ENCODE results near the gene ANKH.

The ANKH gene

DNA sequence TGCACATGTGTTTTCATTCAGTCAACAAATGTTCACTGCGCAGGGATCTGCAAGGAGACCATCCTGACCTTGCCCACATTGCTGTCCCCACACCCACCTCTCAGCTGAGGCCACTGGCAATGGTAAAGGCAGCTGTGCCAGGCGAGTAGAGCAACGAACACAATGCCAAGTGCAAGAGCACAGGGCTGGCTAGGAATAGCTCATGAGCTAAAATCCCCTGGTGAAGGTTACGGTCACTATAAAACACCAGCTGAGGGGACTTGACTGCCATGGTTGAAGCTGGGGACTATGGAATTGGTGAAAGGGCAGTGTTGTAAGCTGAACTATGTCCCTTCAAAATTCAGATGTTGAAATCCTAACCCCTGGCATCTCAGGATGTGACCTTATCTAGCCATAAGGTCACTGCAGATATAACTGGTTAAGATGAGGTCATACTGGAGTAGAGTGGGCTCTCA lies 111.0 kb downstream of the ANKH start:
- Histone ChIP-seq H3F3A (ENCODE audit: low read depth) (no peaks in the 10 kb centered on the region), H3K4me1 (ENCODE audit: insufficient read depth, low read length, poor library complexity, severe bottlenecking) (no peaks in the 10 kb centered on the region), H3K9ac (ENCODE audit: low read depth, low read length, poor library complexity, severe bottlenecking) (no peak overlapping the region), H3K9me3 (ENCODE audit: insufficient read depth, low read depth, low read length) (no peaks in the 10 kb centered on the region), H3K9me2 (replicated peaks; ENCODE audit: low read depth, low read length) (no peaks in the 10 kb centered on the region), H3K79me2 (ENCODE audit: insufficient read depth, low read length) (no peaks in the 10 kb centered on the region), H3K36me3 (ENCODE audit: insufficient read depth, low read length) (peaks cover 23% of the 10 kb centered on the region; the same call in 1 of the 2 replicates), H2AFZ (ENCODE audit: low read length) (no peak overlapping the region), H3K4me3 (ENCODE audit: low read length, poor library complexity, severe bottlenecking) (no peak overlapping the region), H3K27me3 (ENCODE audit: insufficient read depth, low read length, poor library complexity, severe bottlenecking) (no peaks in the 10 kb centered on the region), H3K4me2 (ENCODE audit: low read depth, low read length, poor library complexity, severe bottlenecking) (no peak overlapping the region), H4K20me1 (ENCODE audit: insufficient read depth, low read length, poor library complexity, severe bottlenecking) (no peaks in the 10 kb centered on the region)
- TF ChIP-seq EZH2phosphoT487 (IDR thresholded peaks at IDR 0.05; ENCODE audit: borderline replicate concordance), result no peak
- TF ChIP-seq, protein P1, sequence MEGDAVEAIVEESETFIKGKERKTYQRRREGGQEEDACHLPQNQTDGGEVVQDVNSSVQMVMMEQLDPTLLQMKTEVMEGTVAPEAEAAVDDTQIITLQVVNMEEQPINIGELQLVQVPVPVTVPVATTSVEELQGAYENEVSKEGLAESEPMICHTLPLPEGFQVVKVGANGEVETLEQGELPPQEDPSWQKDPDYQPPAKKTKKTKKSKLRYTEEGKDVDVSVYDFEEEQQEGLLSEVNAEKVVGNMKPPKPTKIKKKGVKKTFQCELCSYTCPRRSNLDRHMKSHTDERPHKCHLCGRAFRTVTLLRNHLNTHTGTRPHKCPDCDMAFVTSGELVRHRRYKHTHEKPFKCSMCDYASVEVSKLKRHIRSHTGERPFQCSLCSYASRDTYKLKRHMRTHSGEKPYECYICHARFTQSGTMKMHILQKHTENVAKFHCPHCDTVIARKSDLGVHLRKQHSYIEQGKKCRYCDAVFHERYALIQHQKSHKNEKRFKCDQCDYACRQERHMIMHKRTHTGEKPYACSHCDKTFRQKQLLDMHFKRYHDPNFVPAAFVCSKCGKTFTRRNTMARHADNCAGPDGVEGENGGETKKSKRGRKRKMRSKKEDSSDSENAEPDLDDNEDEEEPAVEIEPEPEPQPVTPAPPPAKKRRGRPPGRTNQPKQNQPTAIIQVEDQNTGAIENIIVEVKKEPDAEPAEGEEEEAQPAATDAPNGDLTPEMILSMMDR (conservative IDR thresholded peaks at IDR 0.05; ENCODE audit: low read length), result no peak

DNA sequence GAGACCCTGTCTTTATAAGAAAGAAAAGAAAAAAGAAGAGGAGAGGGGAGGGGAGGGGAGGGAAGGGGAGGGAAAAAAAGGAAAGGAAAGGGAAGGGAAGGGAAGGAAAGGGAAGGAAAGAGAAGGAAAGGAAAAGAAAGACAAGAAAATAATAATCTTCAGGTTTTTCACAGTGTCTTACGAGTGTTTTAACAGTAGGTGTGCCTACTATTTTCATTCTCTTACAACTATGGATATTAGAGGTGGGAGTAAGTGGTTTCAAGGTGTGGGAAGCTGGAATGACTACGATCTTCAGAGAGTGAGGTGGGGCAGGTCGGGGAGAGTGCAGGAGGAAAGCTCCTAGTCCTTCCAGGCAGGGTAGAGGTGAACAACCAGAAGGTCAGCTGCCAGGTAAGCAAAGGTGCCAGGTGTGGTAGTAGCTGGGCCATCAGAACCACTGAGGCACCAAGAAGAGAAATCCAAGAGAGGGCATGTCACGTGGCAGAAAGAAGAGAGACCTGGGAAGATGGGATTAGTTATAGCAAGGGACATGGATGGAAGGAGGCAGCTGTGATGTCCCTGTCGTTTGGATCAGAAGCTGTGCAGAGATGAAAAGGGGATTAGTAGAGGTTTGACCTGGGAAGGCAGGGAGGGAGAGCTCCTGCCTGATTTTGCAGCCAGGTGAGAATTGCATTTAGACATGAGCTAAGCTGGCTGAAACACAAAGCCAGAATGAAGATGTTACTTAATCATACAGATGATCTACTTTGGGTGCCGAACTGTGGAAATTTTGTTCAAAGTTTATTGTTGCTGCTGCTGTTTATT lies 111.6 kb downstream of the ANKH start:
- TF ChIP-seq, protein P1 (conservative IDR thresholded peaks at IDR 0.05; ENCODE audit: low read length), result no peak
- Histone ChIP-seq H2AFZ (ENCODE audit: low read length) (no peak overlapping the region), H3K4me3 (ENCODE audit: low read length, poor library complexity, severe bottlenecking) (no peak overlapping the region), H3K4me1 (ENCODE audit: insufficient read depth, low read length, poor library complexity, severe bottlenecking) (no peaks in the 10 kb centered on the region), H3F3A (ENCODE audit: low read depth) (no peaks in the 10 kb centered on the region), H3K9ac (ENCODE audit: low read depth, low read length, poor library complexity, severe bottlenecking) (no peak overlapping the region), H4K20me1 (ENCODE audit: insufficient read depth, low read length, poor library complexity, severe bottlenecking) (no peaks in the 10 kb centered on the region), H3K79me2 (ENCODE audit: insufficient read depth, low read length) (no peaks in the 10 kb centered on the region), H3K9me2 (replicated peaks; ENCODE audit: low read depth, low read length) (no peaks in the 10 kb centered on the region), H3K36me3 (ENCODE audit: insufficient read depth, low read length) (peaks cover 24% of the 10 kb centered on the region; the same call in 1 of the 2 replicates), H3K4me2 (ENCODE audit: low read depth, low read length, poor library complexity, severe bottlenecking) (no peak overlapping the region), H3K9me3 (ENCODE audit: insufficient read depth, low read depth, low read length) (no peaks in the 10 kb centered on the region), H3K27me3 (ENCODE audit: insufficient read depth, low read length, poor library complexity, severe bottlenecking) (no peaks in the 10 kb centered on the region)

DNA sequence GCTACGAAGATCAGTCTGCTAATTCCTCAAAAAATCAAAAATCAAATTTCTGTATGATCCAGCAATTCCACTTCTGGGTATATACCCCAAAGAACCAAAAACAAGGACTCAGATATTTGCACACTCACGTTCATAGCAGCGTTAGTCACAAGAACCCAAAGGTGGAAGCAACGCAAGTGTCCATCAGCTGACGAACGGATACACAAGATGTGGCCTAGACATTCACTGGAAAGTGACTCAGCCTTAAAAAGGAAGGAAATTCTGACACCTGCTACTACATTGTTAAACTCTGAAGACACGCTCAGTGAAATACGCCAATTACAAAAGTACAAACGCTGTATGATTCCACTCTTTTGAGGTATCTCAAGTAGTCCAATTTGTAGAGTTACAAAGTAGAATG lies 113.7 kb downstream of the ANKH start:
- TF ChIP-seq, protein P1 (conservative IDR thresholded peaks at IDR 0.05; ENCODE audit: low read length), result no peak
- TF ChIP-seq EZH2phosphoT487 (IDR thresholded peaks at IDR 0.05; ENCODE audit: borderline replicate concordance), result no peak
- Histone ChIP-seq H3K27me3 (ENCODE audit: insufficient read depth, low read length, poor library complexity, severe bottlenecking) (no peaks in the 10 kb centered on the region), H2AFZ (ENCODE audit: low read length) (no peak overlapping the region), H3K4me3 (ENCODE audit: low read length, poor library complexity, severe bottlenecking) (no peak overlapping the region), H3K79me2 (ENCODE audit: insufficient read depth, low read length) (no peaks in the 10 kb centered on the region), H3K4me1 (ENCODE audit: insufficient read depth, low read length, poor library complexity, severe bottlenecking) (no peaks in the 10 kb centered on the region), H3K36me3 (ENCODE audit: insufficient read depth, low read length) (peaks cover 28% of the 10 kb centered on the region; the same call in 1 of the 2 replicates), H3K9me2 (replicated peaks; ENCODE audit: low read depth, low read length) (no peaks in the 10 kb centered on the region), H3K4me2 (ENCODE audit: low read depth, low read length, poor library complexity, severe bottlenecking) (no peak overlapping the region), H3F3A (ENCODE audit: low read depth) (no peaks in the 10 kb centered on the region), H3K9me3 (ENCODE audit: insufficient read depth, low read depth, low read length) (no peaks in the 10 kb centered on the region), H4K20me1 (ENCODE audit: insufficient read depth, low read length, poor library complexity, severe bottlenecking) (no peaks in the 10 kb centered on the region), H3K9ac (ENCODE audit: low read depth, low read length, poor library complexity, severe bottlenecking) (no peak overlapping the region)
